ENCODE measurements around the gene HOMER1.

The HOMER1 gene, protein sequence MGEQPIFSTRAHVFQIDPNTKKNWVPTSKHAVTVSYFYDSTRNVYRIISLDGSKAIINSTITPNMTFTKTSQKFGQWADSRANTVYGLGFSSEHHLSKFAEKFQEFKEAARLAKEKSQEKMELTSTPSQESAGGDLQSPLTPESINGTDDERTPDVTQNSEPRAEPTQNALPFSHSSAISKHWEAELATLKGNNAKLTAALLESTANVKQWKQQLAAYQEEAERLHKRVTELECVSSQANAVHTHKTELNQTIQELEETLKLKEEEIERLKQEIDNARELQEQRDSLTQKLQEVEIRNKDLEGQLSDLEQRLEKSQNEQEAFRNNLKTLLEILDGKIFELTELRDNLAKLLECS

DNA sequence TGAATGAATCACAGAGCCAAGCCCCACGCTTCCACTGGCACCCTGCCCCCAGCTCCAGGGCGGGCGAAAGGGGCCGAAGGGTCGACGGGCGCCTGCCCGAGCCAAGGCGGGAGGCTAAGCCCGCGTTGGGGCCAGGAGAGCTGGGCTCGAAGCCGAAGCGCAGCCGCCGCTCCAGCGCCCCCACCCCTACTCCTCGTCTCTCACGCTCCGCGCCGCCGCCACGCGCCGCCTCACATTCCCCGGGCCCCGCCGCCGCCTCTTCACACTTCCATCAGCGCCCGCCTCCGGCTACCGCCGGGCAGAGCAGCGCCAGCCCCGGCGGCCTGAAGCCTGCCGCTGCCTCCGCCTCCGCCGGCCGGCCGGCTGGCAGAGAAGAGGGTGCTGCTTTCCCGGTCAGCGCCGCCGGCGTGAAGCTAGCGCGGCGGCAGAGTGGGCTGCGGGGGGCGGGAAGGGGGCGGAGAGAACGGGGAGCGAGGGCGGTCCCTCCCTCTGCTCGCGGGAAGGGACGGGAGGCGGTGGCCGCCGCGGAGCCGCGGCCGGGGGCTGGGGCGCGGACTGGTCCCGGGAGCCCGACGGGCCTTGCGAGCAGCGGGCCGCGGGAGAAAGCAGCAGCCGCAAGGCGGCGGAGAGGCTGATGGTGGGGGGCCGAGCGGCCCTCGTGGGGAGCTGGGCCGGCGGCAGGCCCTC, at the start of gene HOMER1:
HOMER1 (minus strand) TSS at position 431 of the 687 bp plus-strand sequence. CDS start 1,360 bp downstream, outside the sequence.
- peak; percentile 82 for DNase-seq

DNA sequence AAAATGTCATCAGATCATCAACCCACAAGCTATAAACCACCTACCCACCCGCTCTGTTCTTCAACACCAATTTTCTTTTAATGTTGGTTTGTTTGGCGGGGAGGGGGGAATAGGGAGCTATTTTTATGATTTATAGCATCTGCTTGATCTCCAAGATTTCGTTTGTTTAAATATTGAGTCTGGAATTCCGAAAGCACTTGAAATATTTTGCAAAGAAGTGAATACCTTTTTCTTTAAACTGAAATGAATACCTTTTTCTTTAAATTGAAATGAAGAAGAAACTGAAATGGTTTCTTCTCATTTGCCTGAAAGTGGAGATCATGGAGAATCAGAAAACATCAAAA, 49.3 kb upstream of the HOMER1 start:
- DNase-seq: no peak

DNA sequence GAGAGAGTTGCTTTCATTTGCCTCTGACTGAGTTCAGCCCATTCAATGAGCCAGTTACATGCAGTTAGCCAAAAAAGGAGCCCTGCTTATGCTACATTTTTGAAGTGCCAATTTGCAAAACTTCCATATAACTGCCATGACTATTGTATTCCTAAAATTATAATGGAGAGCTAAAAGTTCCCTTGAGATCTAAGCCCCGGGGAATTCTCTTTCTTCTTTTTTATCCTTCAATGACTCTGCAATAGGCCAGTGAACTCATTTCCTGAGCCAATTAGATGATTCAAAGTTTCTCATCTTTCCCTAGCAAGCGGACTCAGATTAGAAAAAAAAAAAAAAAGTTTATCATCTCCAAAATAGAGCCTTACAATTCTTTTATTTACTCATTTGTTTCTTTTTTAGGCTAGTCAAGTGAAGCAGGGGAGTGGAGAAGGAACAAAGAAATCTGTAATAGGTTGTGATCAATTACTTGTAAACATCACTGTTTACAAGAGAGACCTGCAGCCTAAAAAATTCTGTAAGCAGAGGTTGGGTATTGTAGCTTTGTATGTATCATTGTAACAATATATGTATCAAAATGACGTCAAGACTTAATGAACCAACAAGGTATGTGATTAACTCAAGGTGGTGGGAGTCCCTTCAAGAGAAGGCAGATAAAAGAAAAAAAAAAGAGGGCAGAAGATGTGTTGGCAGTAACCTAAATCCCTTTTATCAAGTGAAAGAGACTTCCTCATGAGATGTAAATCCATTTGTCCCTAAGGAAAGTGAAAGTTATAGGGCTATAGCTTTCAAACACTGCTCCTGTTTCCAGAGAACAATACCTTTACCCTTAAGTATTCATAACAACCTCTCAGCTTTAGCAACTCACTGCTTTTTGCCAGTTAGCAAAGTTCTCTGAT, 48.7 kb upstream of the HOMER1 start:
- no peak for DNase-seq

DNA sequence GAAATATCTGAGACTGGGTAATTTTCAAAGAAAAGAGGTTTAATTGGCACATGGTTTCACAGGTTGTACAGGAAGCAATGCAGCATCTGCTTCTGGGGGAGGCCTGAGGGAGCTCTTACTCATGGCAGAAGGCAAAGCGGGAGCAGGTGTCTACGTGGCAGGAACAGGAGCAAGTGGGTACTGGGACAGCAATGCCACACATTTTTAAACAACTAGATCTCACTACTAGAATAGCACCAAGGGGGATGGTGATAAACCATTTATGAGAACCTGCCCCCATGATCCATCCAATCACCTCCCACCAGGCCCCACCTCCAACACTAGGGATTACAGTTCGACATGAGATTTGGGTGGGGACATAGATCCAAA, 47.6 kb upstream of the HOMER1 start:
- DNase-seq: no peak

DNA sequence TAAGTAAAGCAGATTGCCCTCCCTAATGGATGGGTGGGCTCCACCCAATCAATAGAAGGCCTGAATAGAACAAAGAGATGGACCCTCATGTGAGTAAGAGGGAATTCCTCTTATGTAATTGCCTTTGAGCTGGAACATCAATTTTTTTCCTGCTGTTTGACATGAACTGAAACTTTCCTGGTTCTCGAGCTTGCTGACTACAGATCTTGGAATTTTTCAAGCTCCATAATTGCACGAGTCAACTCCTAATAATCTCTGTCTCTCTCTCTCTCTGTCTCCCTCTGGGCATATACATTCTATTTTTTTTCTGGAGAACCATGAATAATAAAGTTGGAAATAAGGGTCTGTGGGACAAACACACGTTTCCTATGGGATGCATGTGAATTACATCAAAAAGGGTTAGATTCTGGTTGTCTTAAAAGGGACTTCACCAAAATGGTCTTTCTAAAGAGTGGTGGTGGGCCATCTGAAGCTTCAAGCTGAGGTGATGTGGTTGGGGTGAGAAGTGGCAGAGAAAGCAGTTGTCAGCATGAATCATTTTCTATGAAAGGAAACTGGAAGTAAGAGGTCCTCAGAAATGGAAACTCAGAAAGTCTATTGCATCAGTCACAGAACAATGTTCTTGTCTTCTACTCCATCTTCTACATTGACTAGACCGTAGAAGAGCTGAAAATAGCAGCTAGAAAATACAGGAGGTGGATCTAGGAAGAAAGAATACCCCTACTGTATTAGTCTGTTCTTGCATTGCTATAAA, 47.0 kb upstream of the HOMER1 start:
- no peak for DNase-seq

DNA sequence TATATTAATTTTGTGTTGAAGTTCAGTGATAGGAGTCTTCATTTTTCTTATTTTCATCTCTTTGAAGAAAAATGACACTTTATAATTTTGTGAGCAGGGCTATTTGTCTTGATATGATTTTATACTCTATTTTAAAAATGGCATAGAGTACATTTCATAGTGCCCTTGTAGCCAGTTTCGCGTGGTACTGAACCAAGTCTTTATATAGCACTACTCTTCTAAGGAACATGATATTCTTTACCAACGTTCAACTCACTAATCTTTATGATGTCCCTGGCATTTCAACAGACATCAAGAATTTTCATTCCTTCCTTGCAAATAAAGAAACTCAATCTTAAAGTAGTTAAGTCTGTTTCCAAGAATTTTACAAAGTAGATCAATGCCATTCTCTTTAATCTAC, 41.5 kb upstream of the HOMER1 start:
- no peak for DNase-seq

DNA sequence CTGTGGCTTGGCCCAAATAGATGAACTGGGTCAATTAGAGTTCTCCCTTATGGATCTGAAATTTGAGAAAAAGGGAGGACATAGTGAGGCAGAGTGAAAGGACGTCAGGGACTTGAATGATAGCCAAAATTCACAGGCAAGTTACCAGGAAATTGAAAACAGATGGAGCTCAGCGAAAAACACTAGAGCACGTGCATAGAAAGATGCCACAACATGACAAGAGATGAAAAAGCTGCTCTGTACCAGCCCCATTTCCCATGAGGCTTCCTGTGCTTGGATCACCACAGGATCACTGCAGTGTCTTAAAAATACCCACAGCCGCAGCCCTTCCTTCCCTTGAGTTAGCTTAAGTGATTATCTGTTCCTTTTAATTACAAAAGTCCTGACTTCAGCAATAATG, 39.0 kb upstream of the HOMER1 start:
- no peak for DNase-seq

DNA sequence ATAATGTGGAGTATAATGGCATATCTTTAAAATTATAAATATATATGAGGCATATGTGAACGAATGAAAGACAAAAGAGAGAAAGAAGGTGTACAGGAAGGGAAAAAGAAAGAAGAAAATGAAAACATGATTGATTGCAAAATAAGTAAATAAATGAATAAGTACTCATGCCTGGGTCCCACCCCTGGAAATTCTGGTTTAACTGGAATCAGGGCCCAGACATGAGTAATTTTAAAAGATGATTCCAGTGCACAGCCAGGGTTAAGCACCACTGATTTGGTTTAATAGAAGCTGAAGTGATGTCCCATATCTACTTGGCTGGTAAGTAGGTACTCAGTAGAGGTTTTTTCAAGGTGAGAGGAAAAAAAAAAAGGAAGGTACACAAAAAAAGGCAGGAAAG, 34.0 kb upstream of the HOMER1 start:
- DNase-seq: no peak

DNA sequence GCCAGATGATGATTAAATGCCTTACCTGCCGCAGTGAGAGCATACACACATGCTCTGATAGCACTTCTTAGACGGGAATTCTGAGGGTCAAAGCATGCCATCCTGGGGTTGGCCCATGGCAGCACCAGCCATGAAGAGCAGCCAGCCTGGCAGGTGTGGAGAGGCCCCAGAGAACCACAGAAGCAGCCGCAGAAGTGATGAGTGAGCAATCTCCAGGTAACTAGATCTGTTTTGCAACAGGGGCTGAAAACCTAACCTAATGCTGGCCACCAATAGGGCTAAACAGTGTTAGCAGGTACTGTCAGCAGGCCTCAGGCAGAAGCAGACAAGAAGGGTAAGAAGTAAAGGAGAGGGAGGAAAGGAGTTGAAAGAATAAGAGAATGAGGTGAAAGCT, 33.5 kb upstream of the HOMER1 start:
- no peak for DNase-seq

DNA sequence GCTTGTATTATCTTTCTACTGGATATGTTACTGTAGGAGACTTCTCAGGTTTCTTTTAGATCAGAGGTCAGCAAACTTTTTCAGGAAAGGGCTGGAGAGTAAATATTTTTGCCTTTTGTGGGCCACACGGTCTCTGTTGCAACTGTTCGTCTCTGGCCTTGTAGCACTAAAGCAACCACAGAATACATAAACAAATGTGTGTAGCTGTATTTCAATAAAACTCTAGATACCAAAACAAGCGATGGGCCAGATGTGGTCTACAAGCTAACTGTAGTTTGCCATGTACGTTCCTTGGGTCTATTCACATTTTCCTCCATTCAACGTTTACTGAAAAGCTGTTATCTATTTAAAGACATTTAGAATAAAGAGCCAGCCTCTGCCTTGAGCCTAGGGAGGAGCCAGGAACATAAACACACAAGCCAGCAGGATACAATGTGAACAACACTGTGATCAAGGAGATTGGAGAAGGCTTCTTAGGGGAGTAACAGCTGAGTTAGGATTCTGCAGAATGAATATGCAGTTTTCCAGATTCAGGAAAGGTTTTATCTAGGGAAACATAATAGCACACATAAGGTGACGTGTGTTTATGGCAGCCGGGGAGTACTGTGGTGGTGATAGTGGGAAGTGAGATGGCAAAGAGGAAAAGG, 33.0 kb upstream of the HOMER1 start:
- no peak for DNase-seq

DNA sequence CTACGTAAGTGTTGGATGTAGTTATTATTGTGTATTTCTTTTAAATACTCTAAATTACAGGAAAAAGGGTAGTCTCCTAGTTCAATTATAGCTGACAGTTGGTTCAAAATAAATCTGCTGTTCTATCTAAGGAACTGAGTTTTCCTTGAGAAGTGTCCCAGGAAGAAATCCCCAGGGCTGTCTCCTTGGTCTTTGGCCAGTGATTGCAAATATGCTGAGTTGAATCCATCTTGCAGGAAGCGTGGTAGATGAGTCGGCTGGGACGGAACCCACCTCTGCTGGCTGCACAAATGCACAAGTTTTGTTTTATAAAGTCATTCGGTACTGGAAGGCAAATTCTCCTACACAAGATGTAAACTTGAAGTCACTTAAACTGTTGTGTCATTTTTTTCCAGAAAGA, 30.2 kb upstream of the HOMER1 start:
- DNase-seq: no peak

DNA sequence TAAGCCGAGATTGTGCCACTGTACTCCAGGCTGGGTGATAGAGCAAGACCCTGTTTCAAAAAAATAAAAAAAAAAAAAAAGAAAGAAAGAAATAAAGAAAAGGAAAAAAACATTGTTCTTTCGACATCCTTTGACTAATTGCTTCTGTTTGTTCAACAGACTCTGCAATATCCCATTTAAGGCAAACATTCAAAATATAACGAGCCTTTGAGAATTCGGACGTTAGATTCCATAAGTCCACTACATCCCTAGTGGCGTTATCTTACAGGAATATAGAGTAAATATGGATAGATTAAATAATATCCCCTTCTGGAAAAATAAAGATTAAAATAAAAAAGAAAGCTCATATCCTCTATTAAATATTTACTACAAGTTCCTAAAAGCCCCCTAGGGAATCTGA, 27.0 kb upstream of the HOMER1 start:
- no peak for DNase-seq

DNA sequence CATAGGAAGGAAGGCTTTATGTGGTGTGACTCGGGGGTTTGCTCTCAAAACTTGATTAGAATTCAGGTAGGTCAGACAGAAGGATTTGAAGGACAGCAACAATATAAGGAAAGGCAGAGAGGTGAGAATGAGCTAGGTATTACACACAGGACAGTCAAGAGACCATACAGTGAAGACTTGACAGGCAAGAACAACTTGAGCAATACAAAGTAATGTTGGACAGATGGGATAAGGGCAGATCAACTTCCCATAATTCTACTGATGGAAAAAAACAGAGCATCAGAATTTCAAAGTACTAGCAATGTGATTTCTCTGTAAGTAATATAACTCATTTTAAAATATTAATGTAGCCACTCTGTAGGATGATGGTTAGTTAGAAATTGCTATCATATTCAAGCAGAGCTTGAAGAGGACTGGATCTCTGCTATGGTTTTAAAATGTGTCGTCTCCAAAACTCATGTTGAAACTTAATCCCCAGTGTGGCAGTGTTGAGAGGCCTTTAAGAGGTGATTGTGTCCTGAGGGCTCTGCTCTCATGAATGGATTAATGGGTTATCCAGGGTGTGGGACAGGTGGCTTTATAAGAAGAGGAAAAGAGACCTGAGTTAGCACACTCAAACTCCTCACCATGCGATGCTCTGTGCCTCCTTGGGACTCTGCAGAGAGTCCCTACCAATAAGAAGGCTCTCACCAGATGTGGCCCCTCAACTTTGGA, 22.4 kb upstream of the HOMER1 start:
- DNase-seq: peak; percentile 66

DNA sequence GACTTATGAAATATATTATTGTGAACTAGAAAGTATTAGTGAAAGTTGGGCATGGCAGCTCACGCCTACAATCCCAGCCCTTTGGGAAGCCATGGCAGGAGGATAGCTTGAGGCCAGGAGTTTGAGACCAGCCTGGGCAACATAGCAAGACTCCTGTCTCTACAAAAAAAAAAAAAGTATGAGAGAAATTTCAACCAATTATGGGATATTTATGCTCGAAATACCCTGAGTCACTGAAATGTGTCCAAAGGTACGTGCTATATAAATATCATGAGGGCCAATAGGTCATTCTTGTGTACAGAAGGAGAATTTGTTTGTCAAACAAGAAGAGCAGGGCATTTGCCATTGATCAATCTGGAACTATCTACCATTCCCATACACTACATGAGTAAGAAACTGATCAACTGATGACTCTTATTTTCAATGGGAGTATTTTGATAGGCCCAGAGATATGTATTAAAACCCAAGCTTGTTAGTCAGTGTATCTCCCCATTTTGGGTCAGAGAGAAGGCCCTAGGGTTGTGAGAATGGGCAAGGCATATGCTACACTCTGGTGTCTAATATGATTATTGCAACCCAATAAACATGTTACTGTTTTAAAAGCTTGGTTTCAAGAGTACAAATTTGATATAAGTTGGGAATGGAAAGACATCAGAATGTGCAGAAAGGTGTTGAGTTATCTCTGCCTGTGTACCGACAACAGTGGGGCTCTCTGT, 21.7 kb upstream of the HOMER1 start:
- DNase-seq: no peak

DNA sequence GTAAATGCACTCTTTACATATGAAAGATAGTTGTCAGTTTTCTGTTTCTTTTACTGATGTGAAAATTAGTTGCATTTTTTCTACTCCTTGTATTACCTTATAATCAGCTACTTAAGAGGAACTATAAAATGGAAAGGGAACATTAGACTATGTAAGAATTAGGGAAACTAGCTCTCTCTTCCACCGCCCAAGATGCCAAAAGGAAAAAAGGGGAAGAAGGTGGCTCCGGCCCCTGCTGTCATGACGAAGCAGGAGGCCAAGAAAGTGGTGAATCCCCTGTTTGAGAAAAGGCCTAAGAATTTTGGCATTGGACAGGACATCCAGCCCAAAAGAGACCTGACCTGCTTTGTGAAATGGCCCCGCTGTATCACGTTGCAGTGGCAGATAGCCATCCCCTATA, 15.2 kb upstream of the HOMER1 start:
- DNase-seq: no peak

DNA sequence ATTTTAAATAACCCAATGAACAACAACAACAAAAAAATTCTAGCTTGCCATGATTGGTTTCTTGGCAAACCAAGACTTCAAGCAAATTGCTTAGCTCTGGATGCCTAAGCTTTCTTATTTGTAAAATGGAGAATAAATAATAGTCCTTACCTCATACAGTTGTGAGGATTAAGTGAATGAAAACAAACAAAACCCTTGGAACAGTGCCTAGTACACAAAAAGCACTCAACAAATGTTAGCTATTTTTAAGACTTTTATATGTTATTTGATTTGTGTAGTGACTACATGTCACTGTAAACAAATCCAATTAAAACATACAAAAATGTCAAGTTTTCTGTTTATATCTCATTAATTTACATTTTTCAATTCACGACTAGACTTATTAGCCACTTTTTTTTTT, 13.5 kb upstream of the HOMER1 start:
- no peak for DNase-seq

DNA sequence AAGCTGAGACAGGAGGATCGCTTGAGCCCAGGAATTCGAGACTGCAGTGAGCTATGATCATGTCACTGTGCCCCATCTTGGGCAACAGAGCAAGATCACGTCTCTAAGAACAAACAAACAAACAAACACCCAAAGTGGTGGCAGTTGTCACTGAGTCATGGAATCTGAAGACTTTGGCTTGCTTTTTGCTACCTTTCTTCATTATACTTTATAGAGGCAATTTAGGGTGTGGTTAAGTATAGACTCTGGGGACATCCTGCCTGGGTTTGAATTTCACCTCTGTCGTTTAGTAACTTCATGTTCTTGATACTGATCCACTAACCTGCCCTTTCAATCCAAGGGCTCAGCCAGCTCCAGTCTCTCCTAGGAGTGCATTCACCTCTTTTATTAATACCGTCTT, 13.0 kb upstream of the HOMER1 start:
- DNase-seq: no peak

DNA sequence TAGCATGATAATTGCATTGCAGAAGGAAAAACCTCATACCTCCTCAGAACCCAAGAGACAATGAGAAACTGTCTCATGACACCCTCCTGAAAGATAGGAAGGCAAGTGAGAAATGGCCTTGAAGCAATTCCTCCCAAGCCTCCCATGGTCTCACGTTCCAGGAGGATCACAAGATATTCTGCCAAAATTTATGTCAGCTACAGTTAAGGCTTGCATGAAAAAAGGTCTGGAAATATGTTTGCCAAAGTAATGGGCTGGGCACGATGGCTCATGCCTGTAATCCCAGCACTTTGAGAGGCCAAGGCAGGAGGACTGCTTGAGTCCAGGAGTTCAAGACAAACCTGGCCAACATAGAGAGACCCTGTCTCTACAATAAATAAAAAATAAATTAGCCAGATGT, 12.6 kb upstream of the HOMER1 start:
- DNase-seq: no peak

DNA sequence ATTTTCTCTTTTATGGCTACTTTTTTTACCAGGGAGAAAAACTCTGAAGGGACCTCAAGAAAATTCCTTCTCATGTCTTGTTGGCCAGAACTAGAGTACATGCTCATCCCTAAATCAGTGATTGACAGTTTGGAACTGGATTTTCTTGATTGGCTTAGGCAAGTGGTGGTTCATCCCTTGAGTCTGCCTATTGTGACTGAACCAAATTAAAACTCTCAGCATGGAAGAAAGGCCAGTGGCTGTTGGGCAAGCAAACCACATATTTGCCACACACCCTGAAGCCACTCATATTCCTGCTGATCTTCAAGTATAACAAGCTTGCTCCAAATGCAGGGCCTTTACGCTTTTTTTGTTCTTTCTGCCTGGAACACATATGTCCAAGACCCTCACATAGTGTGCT, 7.2 kb upstream of the HOMER1 start:
- no peak for DNase-seq

DNA sequence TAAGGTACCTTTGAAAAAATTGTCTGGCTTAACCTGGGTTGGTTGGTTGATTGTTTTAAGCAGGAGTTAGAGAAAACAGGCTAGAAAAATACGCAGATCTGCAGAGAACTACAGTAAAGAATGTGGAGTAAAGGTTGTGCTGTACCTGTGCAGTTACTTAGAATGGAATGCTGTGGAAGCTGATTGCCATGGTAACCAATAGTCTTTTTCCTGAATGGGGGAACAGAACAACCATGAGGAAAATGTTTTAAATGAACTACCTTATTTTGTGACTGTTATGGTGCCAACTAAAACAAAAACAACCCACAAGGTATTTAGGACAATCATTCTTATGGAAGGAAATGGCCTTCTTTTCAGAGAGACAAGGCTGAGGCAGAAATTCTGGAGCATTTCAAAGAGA, 4.8 kb upstream of the HOMER1 start:
- DNase-seq: no peak

DNA sequence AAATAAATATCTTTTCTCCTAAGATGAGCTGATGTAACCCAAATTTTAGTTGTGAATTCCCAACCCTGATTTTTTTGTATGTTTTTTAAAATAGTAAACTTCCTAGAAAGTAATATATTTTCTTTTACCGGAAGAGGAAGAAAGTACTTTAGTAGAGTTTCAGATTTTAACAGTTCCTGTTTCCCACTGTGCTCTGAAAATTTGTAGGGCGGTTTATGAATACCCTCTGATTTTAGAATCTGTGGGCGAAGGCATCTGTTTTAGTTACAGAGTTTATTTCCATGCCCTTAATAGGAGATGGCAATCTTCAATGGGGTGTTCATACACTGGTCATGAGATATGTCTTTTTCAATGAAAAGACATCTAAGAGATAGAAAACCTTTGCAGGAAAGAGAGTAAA, 3.7 kb upstream of the HOMER1 start:
- DNase-seq: no peak

Data from NCI-H82 (cell line).